PC-3 (cell line): Measurements from ENCODE around the gene PLEKHA5. TPM values are rescaled to one million over a fixed set of nuclear protein-coding genes. Genes with fewer than 3 reads are reported as not detected.

ENCODE experiments used
- ATAC-seq: fragments of 200-7000 bp; cut with Tn5 transposase; 2 replicates; pipeline ENCODE4 v1.9.1; 2020; ENCODE audit warnings: mild to moderate bottlenecking, moderate library complexity
- BruUV-seq: library from RNA; stranded (reverse); fragments of 400-500 nt; replicated peaks from 2 replicates; lab custom pipeline; 2021; lab: Mats Ljungman, UMichigan
- CTCF ChIA-PET: fragments of 300-600 bp; sonication (Branson Sonifier 250); formaldehyde crosslinking; loops from one replicate; lab custom pipeline; 2022; ENCODE audit warnings: antibody characterized with exemption; lab: Charles Lee
- POLR2A ChIA-PET: fragments of 300-600 bp; sonication (Branson Sonifier 250); formaldehyde crosslinking; loops from one replicate; lab custom pipeline; 2022; ENCODE audit warnings: antibody characterized with exemption; ENCODE audit not compliant: unreplicated experiment; lab: Charles Lee
- DNase-seq: peaks from one replicate; pipeline ENCODE4 v3.0.0-alpha.2; 2015
- H2AFZ ChIP-seq: fragments of 300-600 bp; sonication (generic); 2 replicates; pipeline ENCODE4 v1.6.0; 2016; ENCODE audit warnings: antibody characterized with exemption, low read length
- H3F3A ChIP-seq: fragments of 300-600 bp; sonication (generic); one replicate; pipeline ENCODE4 v1.6.0; 2017; ENCODE audit warnings: antibody characterized with exemption, low read length, control low read depth, mild to moderate bottlenecking; ENCODE audit not compliant: unreplicated experiment
- H3K27ac ChIP-seq: fragments of 300-600 bp; sonication (generic); 2 replicates; pipeline ENCODE4 v1.5.1; 2016; ENCODE audit warnings: mild to moderate bottlenecking, low read length
- H3K27me3 ChIP-seq: fragments of 300-600 bp; sonication (generic); 2 replicates; pipeline ENCODE4 v1.6.1; 2016; ENCODE audit warnings: low read length, mixed read lengths
- H3K36me3 ChIP-seq: fragments of 300-600 bp; sonication (generic); 2 replicates; pipeline ENCODE4 v1.6.1; 2016; ENCODE audit warnings: low read depth, mixed run types, low read length, mixed read lengths
- H3K4me1 ChIP-seq: fragments of 300-600 bp; sonication (generic); 2 replicates; pipeline ENCODE4 v1.5.1; 2016; ENCODE audit warnings: low read length; ENCODE audit not compliant: insufficient read depth
- H3K4me2 ChIP-seq: fragments of 300-600 bp; sonication (generic); 2 replicates; pipeline ENCODE4 v1.6.0; 2016; ENCODE audit warnings: low read length
- H3K4me3 ChIP-seq: fragments of 300-600 bp; sonication (generic); 2 replicates; pipeline ENCODE4 v1.5.1; 2016; ENCODE audit warnings: mild to moderate bottlenecking, low read length, mixed read lengths
- H3K79me2 ChIP-seq: fragments of 300-600 bp; sonication (generic); 2 replicates; pipeline ENCODE4 v1.6.1; 2017; ENCODE audit warnings: low read length, mixed read lengths
- H3K9ac ChIP-seq: fragments of 300-600 bp; sonication (generic); 2 replicates; pipeline ENCODE4 v1.6.0; 2016; ENCODE audit warnings: mild to moderate bottlenecking, low read length
- H3K9me2 ChIP-seq: fragments of 300-600 bp; sonication (generic); replicated peaks from 2 replicates; pipeline ENCODE4 v1.6.1; 2016; ENCODE audit warnings: mixed run types, low read length, mixed read lengths
- H3K9me3 ChIP-seq: fragments of 300-600 bp; sonication (generic); 2 replicates; pipeline ENCODE4 v1.6.1; 2016; ENCODE audit warnings: low read length, mixed read lengths
- H4K20me1 ChIP-seq: fragments of 300-600 bp; sonication (generic); 2 replicates; pipeline ENCODE4 v1.6.1; 2016; ENCODE audit warnings: low read length, mixed read lengths
- EZH2 ChIP-seq: fragments of 300-600 bp; sonication (generic); IDR thresholded peaks from one replicate; pipeline ENCODE4 v1.6.1; 2017; ENCODE audit warnings: antibody characterized with exemption, mild to moderate bottlenecking, low read length; ENCODE audit not compliant: unreplicated experiment
- EZH2phosphoT487 ChIP-seq: fragments of 300-600 bp; sonication (generic); IDR thresholded peaks from 2 replicates; pipeline ENCODE4 v1.6.1; 2018; ENCODE audit warnings: mild to moderate bottlenecking, antibody characterized with exemption, low read length, borderline replicate concordance
- intact Hi-C: fragments of 100-400 bp; cut with micrococcal nuclease; formaldehyde crosslinking; loops from 2 replicates; pipeline ENCODE4 v1.9.0; 2023
- total RNA-seq: library from RNA; depleted of rRNA; stranded (reverse); fragments of >200 nt; gene quantifications from 2 replicates; pipeline ENCODE4 v1.2.3, GENCODE V29; 2014
- TF ChIP-seq, protein P1 (sequence below): fragments of 300-600 bp; sonication (generic); conservative IDR thresholded peaks from 2 replicates; pipeline ENCODE4 v1.5.1; 2017; ENCODE audit warnings: antibody characterized with exemption, low read depth, mild to moderate bottlenecking, low read length

The PLEKHA5 gene
- total RNA-seq, 1 experiment from 2014 or later = 16.7 TPM

DNA sequence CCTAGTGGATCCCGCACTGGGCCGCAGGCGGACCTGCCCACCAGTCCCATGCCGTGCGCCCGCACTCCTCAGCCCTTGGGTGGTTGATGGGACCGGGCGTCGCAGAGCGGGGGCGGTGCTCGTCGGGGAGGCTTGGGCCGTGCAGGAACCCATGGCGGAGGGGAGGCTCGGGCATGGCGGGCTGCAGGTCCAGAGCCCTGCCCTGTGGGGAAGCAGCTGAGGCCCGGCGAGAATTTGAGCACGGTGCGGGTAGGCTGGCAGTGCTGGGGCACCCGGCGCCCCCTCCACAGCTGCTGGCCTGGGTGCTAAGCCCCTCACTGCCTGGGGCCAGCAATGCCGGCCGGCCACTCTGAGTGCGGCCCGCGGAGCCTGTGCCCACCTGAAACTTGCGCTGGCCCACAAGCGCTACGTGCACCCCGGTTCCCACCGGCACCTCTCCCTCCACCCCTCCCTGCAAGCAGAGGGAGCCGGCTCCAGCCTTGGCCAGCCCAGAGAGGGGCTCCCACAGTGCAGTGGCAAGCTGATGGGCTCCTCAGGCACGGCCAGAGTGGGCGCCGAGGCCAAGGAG is 100.8 kb downstream of the PLEKHA5 start:
- Histone ChIP-seq H3K79me2 (no peaks in the 10 kb centered on the region), H2AFZ (no peak overlapping the region), H3K4me1 (0 out of 2 replicates have a peak, but pooled peaks cover 5% of the 10 kb centered on the region), H3K9me2 (no peaks in the 10 kb centered on the region), H4K20me1 (no peaks in the 10 kb centered on the region), H3K4me2 (no peak overlapping the region), H3F3A (no peaks in the 10 kb centered on the region), H3K27ac (no peak overlapping the region), H3K4me3 (no peak overlapping the region), H3K36me3 (no peaks in the 10 kb centered on the region), H3K27me3 (no peaks in the 10 kb centered on the region), H3K9me3 (no peaks in the 10 kb centered on the region), H3K9ac (no peak overlapping the region)
- ATAC-seq = no peak
- ChIA-PET CTCF (no interaction called here), POLR2A (no interaction called here)
- intact Hi-C loops = no loop called here
- BruUV-seq = no TSS peak
- no peak for DNase-seq
- no peak for TF ChIP-seq EZH2phosphoT487
- TF ChIP-seq EZH2 = no peak
- TF ChIP-seq, protein P1, sequence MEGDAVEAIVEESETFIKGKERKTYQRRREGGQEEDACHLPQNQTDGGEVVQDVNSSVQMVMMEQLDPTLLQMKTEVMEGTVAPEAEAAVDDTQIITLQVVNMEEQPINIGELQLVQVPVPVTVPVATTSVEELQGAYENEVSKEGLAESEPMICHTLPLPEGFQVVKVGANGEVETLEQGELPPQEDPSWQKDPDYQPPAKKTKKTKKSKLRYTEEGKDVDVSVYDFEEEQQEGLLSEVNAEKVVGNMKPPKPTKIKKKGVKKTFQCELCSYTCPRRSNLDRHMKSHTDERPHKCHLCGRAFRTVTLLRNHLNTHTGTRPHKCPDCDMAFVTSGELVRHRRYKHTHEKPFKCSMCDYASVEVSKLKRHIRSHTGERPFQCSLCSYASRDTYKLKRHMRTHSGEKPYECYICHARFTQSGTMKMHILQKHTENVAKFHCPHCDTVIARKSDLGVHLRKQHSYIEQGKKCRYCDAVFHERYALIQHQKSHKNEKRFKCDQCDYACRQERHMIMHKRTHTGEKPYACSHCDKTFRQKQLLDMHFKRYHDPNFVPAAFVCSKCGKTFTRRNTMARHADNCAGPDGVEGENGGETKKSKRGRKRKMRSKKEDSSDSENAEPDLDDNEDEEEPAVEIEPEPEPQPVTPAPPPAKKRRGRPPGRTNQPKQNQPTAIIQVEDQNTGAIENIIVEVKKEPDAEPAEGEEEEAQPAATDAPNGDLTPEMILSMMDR = no peak

DNA sequence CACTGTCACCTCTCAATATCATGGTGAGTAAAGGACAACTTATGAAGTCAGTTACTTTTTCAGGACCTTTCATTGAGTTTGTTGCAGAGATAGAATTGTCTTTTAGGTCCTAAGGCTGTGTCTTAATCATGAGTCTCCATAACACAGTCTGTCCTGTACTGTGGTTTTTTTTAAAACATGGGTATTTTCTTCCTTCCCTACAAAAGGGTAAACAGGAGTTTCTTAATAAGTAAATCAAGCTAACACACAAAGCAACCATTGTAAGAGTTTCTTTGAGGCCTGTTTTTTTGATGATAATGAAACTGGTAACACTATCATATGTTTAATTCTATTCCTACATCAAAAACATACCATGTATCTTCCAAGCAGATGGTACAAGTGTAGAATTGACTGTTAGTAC is 101.4 kb downstream of the PLEKHA5 start:
- Histone ChIP-seq H3K4me2 (no peak overlapping the region), H4K20me1 (no peaks in the 10 kb centered on the region), H3K36me3 (no peaks in the 10 kb centered on the region), H3K9me2 (no peaks in the 10 kb centered on the region), H3K4me1 (0 out of 2 replicates have a peak, but pooled peaks cover 5% of the 10 kb centered on the region), H3K79me2 (no peaks in the 10 kb centered on the region), H3K4me3 (no peak overlapping the region), H3K9me3 (no peaks in the 10 kb centered on the region), H3K27me3 (no peaks in the 10 kb centered on the region), H3F3A (no peaks in the 10 kb centered on the region), H3K27ac (no peak overlapping the region), H3K9ac (no peak overlapping the region), H2AFZ (no peak overlapping the region)
- intact Hi-C loops = no loop called here
- ChIA-PET POLR2A (no interaction called here), CTCF (no interaction called here)
- TF ChIP-seq EZH2 (no peak), EZH2phosphoT487 (no peak)
- TF ChIP-seq, protein P1 = no peak
- ATAC-seq (no peak), DNase-seq (no peak)
- no TSS peak for BruUV-seq

DNA sequence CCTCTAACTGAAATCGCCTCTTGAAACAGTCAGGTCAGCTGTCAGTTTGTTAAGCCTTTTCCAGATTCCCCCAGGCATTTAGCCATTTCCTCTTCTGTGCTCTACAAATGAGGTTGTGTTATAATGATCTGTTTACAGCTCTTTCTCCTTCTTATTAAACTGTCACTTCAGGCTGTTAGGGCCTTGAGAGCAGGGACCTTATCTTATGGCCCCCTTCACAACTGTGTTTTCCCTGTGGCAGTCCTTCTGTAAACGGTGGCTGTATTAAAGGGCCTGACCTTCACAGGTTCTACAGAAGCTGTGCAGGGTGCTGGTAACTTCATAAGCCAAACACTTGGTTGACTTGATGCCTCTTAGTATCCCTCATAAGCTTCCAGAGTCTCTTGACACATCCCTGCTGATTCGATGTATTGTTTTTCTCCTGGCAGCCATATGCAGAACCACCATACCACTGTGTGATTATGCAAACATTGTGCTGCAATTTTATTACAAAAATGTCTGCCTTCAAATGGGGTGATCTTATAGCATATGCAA is 104.7 kb downstream of the PLEKHA5 start:
- no peaks in the 10 kb centered on the region for H3K36me3 ChIP-seq
- H3K27me3 ChIP-seq = no peaks in the 10 kb centered on the region
- H3K9ac ChIP-seq = no peak overlapping the region
- ATAC-seq = no peak; the same call in 1 of the 2 replicates
- H3K4me3 ChIP-seq = no peak overlapping the region
- no peaks in the 10 kb centered on the region for H3F3A ChIP-seq
- no TSS peak for BruUV-seq
- no peak for DNase-seq
- CTCF ChIA-PET = no interaction called here
- no peaks in the 10 kb centered on the region for H4K20me1 ChIP-seq
- H3K4me1 ChIP-seq = 0 out of 2 replicates have a peak, but pooled peaks cover 5% of the 10 kb centered on the region
- H3K4me2 ChIP-seq = no peak overlapping the region
- POLR2A ChIA-PET = no interaction called here
- H3K9me3 ChIP-seq = no peaks in the 10 kb centered on the region
- no peaks in the 10 kb centered on the region for H3K9me2 ChIP-seq
- no peak overlapping the region for H3K27ac ChIP-seq
- intact Hi-C loops = no loop called here
- TF ChIP-seq EZH2phosphoT487 (no peak), EZH2 (no peak)
- TF ChIP-seq, protein P1 = no peak
- no peak overlapping the region for H2AFZ ChIP-seq
- no peaks in the 10 kb centered on the region for H3K79me2 ChIP-seq
